GM21423 (cell line): Measurements from ENCODE around the gene ATP1A2.
"Not testable (repeated sequence)": the region's sequence is repeated elsewhere in the genome, so short reads cannot be mapped to it uniquely, and the experiment has no call there.

ENCODE experiments used
- ATAC-seq: cut with Tn5 transposase; IDR thresholded peaks from one replicate; pipeline ENCODE4 v1.9.1; 2021; ENCODE audit warnings: mild to moderate bottlenecking, moderate library complexity; ENCODE audit not compliant: unreplicated experiment

Gene ATP1A2

DNA sequence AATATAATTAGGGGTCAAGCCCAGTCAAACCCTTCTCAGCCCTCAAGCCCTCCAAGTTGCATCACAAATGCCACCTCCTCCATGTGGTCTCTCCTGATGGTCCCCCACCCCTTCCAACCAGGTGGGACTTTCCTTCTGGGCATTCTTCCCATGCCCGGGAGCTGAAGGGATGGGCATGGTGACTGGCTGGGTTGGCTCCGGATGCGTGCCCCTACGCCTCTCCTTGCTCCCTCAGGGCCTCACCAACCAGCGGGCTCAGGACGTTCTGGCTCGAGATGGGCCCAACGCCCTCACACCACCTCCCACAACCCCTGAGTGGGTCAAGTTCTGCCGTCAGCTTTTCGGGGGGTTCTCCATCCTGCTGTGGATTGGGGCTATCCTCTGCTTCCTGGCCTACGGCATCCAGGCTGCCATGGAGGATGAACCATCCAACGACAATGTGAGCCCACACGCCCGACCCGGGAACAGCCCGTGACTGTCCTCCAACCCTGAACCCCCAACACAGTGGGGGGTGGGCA lies 7.5 kb downstream of the ATP1A2 start:
- no peak for ATAC-seq

DNA sequence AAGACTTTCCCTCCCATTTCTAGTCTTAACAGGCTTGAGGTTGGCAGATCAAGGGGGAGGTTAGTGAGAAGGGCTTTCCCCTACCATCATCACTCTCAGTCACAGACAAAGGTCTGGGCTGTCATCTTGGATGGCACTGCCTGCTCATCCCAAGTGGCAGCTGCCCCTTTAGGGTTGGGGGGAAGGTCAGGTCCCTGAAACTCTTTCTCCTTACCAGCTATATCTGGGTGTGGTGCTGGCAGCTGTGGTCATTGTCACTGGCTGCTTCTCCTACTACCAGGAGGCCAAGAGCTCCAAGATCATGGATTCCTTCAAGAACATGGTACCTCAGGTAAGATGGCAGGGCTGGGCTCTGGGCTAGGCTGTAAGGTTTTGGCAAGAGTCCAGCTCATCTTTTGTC lies 8.2 kb downstream of the ATP1A2 start:
- ATAC-seq = no peak

DNA sequence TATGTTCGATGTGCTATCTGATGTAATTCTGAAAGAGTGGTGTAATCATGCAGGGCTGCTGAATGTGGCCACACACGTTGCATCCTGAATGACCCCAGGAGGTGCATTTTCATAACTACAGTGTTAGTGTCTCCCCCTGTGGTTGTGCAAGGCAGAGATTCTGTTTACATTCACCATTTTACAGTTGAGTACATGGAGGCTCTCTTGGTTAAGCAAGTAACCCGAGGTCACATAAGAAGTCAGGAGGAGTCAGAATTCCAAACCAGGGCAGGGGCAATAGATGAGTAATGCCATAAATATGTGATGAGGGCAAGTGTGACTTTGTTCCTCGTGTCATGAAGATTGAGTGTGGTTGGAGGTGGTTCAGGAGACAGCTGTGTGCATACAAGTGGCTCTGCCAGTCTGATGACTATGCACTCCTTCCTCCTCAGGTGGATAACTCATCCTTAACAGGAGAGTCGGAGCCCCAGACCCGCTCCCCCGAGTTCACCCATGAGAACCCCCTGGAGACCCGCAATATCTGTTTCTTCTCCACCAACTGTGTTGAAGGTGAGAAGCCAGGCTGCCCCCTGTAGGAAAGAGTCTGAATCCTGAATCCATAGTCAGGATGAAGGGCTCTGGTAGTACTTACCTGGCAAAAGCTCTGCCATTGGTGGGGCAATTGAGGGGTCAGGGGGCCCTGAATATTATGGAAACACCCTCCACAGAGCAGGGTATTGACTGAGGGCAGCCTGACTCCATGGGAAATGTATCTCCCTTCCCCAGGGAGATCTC lies 9.3 kb downstream of the ATP1A2 start:
- ATAC-seq = no peak

DNA sequence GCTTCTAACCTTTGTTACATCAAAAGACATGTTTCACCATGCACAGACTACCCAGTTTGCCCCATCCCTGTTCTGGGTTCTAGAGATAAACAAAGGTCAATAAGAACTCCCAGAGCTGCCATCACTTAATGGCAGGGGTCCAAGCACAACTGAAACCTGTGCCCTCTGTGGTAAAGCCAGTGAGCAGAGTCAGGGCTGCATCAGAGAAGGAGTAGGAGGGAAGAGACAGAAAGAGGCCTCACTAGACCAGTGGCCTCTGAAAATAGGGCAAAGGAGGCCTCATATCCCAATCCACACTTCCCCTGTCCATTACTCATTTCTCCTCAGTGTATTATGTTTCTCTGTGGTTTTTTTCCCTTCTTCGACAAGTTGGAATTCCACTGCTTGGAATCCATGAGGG lies 10.2 kb downstream of the ATP1A2 start:
- no peak for ATAC-seq

GRCh38 chr1:160126342-160126741 lies 10.8 kb downstream of the ATP1A2 start:
- ATAC-seq = not testable (repeated sequence)

DNA sequence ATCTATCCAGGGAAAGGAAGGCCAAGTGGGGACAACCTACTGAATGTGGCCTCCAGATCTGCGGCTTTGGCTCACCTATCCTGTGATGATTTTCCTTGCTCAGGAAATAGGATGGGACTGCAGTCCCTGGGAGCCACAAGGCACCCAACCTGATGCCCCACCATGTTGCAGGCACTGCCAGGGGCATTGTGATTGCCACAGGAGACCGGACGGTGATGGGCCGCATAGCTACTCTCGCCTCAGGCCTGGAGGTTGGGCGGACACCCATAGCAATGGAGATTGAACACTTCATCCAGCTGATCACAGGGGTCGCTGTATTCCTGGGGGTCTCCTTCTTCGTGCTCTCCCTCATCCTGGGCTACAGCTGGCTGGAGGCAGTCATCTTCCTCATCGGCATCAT lies 11.8 kb downstream of the ATP1A2 start:
- no peak for ATAC-seq

- no peak for ATAC-seq
Measured at GRCh38 chr1:160127865-160128523, 12.4 kb downstream of the ATP1A2 start.

- no peak for ATAC-seq
Measured at GRCh38 chr1:160128636-160129035, 13.1 kb downstream of the ATP1A2 start.

GRCh38 chr1:160129046-160129445 lies 13.5 kb downstream of the ATP1A2 start:
- no peak for ATAC-seq

DNA sequence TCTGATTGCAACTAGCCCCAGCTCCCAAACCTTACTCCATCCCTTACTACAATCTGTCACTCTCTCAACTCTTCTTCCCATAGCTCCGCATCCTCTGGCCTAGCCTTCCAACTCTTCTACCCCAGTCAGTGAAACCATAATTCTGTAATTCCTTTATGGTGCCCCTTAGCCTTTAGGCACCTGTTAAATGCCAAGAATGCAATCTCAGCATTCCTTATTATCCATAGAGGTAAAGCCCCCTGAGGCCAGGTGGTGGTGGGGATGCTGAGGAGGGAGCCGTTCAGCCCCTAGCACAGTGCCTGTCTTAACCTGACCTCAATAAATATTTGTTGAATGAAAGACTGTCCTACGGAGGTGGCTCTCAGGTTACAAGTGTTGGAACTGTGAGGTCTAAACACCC lies 14.0 kb downstream of the ATP1A2 start:
- no peak for ATAC-seq

DNA sequence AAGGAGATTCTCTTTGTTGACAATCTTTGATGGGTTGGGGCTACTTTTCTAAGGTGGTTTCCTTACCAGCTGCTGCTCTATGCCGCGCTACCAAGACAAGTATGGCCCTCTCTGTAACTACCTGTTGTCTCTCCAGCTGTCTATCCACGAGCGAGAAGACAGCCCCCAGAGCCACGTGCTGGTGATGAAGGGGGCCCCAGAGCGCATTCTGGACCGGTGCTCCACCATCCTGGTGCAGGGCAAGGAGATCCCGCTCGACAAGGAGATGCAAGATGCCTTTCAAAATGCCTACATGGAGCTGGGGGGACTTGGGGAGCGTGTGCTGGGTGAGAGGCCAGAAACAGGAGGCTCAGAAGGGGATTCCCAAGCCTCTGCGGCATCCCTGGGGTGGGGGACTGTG lies 14.4 kb downstream of the ATP1A2 start:
- no peak for ATAC-seq

- no peak for ATAC-seq
Measured at GRCh38 chr1:160130486-160130885, 14.9 kb downstream of the ATP1A2 start.

GRCh38 chr1:160130939-160131338 lies 15.4 kb downstream of the ATP1A2 start:
- ATAC-seq = no peak

GRCh38 chr1:160131803-160132565 lies 16.4 kb downstream of the ATP1A2 start:
- no peak for ATAC-seq

GRCh38 chr1:160133990-160134770 lies 18.6 kb downstream of the ATP1A2 start:
- no peak for ATAC-seq

GRCh38 chr1:160134791-160135572 lies 19.4 kb downstream of the ATP1A2 start:
- ATAC-seq = no peak

- no peak for ATAC-seq
Measured at GRCh38 chr1:160136121-160136925, 20.8 kb downstream of the ATP1A2 start.

GRCh38 chr1:160136926-160137200 lies 21.3 kb downstream of the ATP1A2 start:
- no peak for ATAC-seq

DNA sequence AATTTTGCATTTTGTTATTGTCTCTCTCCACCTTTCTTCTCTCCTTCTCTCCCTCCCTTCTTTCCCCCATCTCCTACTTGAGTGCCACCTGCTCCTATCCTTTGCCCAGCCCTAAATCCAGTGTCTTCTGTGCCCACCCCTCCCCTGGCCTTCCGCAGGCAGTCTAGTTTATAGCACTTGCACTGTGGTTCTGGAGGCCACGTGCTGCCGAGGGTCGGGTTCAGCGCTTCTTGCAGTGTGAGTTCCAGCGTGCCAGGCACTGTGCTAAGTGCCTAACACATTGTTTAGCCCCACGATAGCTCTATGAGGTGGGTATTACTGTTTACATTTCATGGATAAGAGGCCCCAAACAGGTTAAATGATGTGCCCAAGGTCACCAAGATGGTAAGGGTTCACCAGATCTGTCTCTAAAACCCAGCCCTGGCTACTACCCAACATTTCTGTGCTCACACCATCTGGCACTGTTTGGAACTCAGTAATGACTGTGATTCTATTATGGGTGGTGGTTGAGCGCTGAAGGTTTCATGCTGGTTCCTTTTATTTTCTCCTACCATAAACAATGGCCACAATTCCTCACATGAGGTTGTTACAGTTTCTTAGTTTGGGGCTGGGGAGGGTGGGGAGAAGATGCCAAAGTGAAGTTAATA lies 21.8 kb downstream of the ATP1A2 start:
- ATAC-seq = no peak
